ENCODE results near the gene TMEM247. TPM values are rescaled to one million over a fixed set of nuclear protein-coding genes. Genes with fewer than 3 reads are reported as not detected.
"Not testable (repeated sequence)": the region's sequence is repeated elsewhere in the genome, so short reads cannot be mapped to it uniquely, and the experiment has no call there.

The TMEM247 gene
- total RNA-seq, 6 experiments from 2014 or later = not detected

DNA sequence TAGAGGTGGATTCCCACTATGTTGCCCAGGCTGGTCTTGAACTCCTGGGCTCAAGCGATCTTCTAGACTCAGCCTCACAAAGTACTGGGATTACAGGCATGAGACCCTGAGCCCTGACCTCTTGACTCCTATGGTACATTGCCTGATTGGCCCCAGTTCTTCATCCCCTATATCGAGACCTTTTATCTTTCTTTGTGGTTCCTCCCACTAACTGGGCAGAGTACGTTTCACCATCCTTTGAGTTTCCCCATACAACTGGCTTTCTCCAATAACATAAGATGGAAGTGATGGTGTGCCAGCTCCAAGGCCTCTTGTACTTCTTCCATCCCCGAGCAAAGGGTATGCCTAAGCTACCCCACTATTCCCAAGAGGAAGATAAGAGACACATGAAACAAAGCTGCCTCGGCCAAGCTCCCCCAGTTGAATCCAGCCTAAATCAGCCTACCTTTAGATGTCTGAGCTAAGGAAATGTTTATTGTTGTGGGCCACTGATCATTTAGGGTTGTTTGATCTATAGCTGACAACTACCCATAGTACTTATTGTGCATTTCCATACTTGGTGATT, 8.3 kb upstream of the TMEM247 start:
- no peak for DNase-seq
- Mint-ChIP-seq H3K27me3 (ENCODE audit: insufficient read depth) (peaks cover 10% of the 10 kb centered on the region), H3K4me3 (no peak overlapping the region), H3K27ac (no peak overlapping the region), H3K9me3 (peaks cover 5% of the 10 kb centered on the region; the same call in 1 of the 2 replicates), H3K4me1 (ENCODE audit: low read depth) (peaks cover 14% of the 10 kb centered on the region), H3K36me3 (ENCODE audit: low read depth) (no peaks in the 10 kb centered on the region)
- TF ChIP-seq, protein P1, sequence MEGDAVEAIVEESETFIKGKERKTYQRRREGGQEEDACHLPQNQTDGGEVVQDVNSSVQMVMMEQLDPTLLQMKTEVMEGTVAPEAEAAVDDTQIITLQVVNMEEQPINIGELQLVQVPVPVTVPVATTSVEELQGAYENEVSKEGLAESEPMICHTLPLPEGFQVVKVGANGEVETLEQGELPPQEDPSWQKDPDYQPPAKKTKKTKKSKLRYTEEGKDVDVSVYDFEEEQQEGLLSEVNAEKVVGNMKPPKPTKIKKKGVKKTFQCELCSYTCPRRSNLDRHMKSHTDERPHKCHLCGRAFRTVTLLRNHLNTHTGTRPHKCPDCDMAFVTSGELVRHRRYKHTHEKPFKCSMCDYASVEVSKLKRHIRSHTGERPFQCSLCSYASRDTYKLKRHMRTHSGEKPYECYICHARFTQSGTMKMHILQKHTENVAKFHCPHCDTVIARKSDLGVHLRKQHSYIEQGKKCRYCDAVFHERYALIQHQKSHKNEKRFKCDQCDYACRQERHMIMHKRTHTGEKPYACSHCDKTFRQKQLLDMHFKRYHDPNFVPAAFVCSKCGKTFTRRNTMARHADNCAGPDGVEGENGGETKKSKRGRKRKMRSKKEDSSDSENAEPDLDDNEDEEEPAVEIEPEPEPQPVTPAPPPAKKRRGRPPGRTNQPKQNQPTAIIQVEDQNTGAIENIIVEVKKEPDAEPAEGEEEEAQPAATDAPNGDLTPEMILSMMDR (IDR thresholded peaks at IDR 0.05) = no peak

DNA sequence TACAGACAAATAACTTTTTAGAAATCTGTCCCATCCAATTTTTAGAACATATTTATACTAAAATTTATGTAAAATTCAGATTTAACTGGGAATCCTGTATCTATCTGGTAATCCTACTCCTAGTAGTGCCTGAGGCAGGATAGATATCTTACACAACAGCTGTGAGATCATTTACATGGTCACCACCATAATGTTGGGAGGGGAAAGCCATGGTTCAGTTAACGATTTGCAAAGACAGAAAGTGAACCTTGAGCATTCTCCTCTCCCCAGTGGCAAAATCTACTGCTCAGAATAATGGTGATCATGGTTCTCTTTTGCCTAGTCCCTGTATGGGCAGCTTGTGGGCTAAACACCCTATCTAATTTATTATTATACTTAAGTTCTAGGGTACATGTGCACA, 7.7 kb upstream of the TMEM247 start:
- DNase-seq = no peak
- peaks cover 13% of the 10 kb centered on the region for H3K27me3 Mint-ChIP-seq (ENCODE audit: insufficient read depth)
- no peaks in the 10 kb centered on the region for H3K36me3 Mint-ChIP-seq (ENCODE audit: low read depth)
- H3K4me1 Mint-ChIP-seq (ENCODE audit: low read depth) = peaks cover 14% of the 10 kb centered on the region
- no peak overlapping the region for H3K27ac Mint-ChIP-seq
- H3K4me3 Mint-ChIP-seq = no peak overlapping the region
- TF ChIP-seq, protein P1 (IDR thresholded peaks at IDR 0.05) = no peak
- H3K9me3 Mint-ChIP-seq = peaks cover 5% of the 10 kb centered on the region

GRCh38 chr2:46472165-46472564, 7.2 kb upstream of the TMEM247 start:
- not testable (repeated sequence) for H3K27ac Mint-ChIP-seq, H3K9me3 Mint-ChIP-seq
- peaks cover 14% of the 10 kb centered on the region for H3K4me1 Mint-ChIP-seq (ENCODE audit: low read depth)

DNA sequence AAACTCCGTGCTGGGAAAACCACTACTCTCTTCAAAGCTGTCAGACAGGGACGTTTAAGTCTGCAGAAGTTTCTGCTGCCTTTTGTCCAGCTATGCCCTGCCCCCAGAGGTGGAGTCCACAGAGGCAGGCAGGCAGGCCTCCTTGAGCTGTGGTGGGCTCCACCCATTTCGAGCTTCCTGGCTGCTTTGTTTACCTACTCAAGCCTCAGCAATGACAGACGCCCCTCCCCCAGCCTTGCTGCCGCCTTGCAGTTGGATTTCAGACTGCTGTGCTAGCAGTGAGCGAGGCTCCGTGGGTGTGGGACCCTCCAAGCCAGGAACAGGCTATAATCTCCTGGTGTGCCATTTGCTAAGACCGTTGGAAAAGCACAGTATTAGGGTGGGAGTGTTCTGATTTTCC, 1.9 kb upstream of the TMEM247 start:
- H3K4me3 Mint-ChIP-seq; DNase-seq; H3K27ac Mint-ChIP-seq; H3K9me3 Mint-ChIP-seq; H3K36me3 Mint-ChIP-seq (ENCODE audit: low read depth): not testable (repeated sequence)
- Mint-ChIP-seq H3K27me3 (ENCODE audit: insufficient read depth) (peaks cover 15% of the 10 kb centered on the region), H3K4me1 (ENCODE audit: low read depth) (peaks cover 18% of the 10 kb centered on the region)

More at GRCh38 chr2:46472165-46472564, 7.2 kb upstream of the TMEM247 start:
- H3K4me3 Mint-ChIP-seq; DNase-seq; H3K36me3 Mint-ChIP-seq (ENCODE audit: low read depth): not testable (repeated sequence)
- peaks cover 13% of the 10 kb centered on the region for H3K27me3 Mint-ChIP-seq (ENCODE audit: insufficient read depth)

- DNase-seq = no peak
- no peak overlapping the region for H3K4me3 Mint-ChIP-seq
- no peak overlapping the region for H3K27ac Mint-ChIP-seq
- peaks cover 20% of the 10 kb centered on the region for H3K4me1 Mint-ChIP-seq (ENCODE audit: low read depth)
- H3K27me3 Mint-ChIP-seq (ENCODE audit: insufficient read depth) = peaks cover 15% of the 10 kb centered on the region
- no peaks in the 10 kb centered on the region for H3K36me3 Mint-ChIP-seq (ENCODE audit: low read depth)
- peaks cover 5% of the 10 kb centered on the region for H3K9me3 Mint-ChIP-seq
- TF ChIP-seq, protein P1 (IDR thresholded peaks at IDR 0.05) = no peak
Observed at GRCh38 chr2:46477925-46478324, 1.4 kb upstream of the TMEM247 start.

- no peak overlapping the region for H3K27ac Mint-ChIP-seq
- no peak for DNase-seq
- H3K4me3 Mint-ChIP-seq = no peak overlapping the region
- peaks cover 20% of the 10 kb centered on the region for H3K4me1 Mint-ChIP-seq (ENCODE audit: low read depth)
- H3K9me3 Mint-ChIP-seq = no peaks in the 10 kb centered on the region; the same call in none of the 2 replicates
- H3K27me3 Mint-ChIP-seq (ENCODE audit: insufficient read depth) = peaks cover 12% of the 10 kb centered on the region
- TF ChIP-seq, protein P1 (IDR thresholded peaks at IDR 0.05) = no peak
- no peaks in the 10 kb centered on the region for H3K36me3 Mint-ChIP-seq (ENCODE audit: low read depth)
Observed at GRCh38 chr2:46480562-46480961, 1.2 kb downstream of the TMEM247 start.
